Measurements from ENCODE around the gene ACTL6A.

DNA sequence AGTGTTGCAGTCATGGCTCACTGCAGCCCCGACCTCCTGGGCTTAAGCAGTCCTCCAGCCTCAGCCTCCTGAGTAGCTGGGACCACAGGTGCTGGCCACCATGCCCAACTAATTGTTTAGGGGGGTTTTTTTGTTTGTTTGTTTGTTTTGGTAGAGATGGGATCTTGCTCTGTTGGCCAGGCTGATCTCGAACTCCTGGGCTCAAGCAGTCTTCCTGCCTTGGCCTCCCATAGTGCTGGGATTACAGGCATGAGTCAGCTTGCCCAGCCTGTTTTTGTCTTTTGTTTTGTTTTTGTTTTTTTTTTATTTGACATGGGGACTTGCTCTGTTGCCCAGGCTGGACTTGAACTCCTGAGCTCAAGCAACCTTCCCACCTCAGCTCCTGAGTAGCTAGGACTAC is 59.3 kb downstream of the ACTL6A start:
- TF ChIP-seq, protein P1, sequence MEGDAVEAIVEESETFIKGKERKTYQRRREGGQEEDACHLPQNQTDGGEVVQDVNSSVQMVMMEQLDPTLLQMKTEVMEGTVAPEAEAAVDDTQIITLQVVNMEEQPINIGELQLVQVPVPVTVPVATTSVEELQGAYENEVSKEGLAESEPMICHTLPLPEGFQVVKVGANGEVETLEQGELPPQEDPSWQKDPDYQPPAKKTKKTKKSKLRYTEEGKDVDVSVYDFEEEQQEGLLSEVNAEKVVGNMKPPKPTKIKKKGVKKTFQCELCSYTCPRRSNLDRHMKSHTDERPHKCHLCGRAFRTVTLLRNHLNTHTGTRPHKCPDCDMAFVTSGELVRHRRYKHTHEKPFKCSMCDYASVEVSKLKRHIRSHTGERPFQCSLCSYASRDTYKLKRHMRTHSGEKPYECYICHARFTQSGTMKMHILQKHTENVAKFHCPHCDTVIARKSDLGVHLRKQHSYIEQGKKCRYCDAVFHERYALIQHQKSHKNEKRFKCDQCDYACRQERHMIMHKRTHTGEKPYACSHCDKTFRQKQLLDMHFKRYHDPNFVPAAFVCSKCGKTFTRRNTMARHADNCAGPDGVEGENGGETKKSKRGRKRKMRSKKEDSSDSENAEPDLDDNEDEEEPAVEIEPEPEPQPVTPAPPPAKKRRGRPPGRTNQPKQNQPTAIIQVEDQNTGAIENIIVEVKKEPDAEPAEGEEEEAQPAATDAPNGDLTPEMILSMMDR (IDR thresholded peaks at IDR 0.05), result no peak
- no peak for TF ChIP-seq POLR2AphosphoS5 (IDR thresholded peaks at IDR 0.05)
